GM21447 (cell line): Measurements from ENCODE around the gene CC2D2A.

Experiments used
- ATAC-seq: cut with Tn5 transposase; IDR thresholded peaks from one replicate; pipeline ENCODE4 v1.9.1; 2021; ENCODE audit not compliant: unreplicated experiment

The CC2D2A gene

DNA sequence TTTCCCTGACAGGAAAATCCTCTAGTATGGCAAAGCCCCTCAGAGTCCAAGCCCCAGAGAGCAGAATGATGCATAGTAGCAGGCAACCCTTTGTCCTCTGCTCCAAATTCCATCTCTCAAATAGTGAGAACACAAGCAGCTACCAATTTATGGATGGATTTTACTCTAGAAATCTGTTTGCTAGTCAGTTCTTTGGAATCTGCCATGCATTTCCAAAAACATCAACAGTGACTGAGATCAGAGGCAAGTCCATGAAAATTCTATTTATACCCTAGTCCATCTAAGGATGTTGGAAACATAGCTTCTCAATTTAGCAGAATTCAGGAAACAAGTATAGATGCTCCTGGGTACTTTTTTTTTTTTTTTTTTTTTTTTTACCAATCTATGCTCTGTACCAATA, 10.0 kb upstream of the CC2D2A start:
- ATAC-seq = no peak

DNA sequence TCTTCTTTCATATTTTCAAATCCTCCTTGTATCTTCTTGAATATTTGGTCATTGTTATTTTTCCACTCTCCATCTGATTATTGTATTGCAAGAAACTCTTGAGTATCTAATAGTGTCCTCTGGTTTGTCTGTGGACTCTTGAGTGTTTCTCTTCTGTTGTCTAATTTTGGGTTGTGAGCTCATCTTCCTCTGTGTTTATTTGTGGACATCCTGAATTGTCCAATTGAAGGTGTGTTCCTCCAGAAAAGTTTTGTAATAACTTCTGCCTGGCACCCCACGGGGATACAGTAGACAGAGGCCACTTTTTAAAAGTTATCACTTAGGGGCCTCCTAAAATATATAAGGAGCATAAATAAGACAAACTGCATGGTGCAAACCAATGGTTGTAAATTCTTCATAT, 3.1 kb upstream of the CC2D2A start:
- ATAC-seq = no peak

GRCh38 chr4:15470128-15470475, 420 bp downstream of the CC2D2A start:
- no peak for ATAC-seq

GRCh38 chr4:15476396-15476795, 6.7 kb downstream of the CC2D2A start:
- no peak for ATAC-seq

DNA sequence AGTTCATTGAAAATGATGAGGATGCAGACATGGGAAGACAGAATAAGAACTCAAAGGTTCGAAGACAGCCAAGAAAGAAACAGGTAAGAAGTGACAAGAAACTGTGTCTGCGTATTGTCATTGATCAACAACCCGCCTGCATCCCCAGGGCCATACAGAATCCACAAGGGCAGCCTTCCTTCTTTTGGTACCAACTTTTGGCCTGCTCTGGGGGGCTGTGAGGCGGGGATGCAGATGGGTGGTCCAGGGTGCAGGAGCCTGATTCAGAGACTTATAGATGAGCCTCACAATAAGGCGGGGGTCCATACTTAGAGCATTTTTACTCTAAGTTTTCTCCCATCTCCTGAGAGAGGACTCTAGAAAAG, 9.0 kb downstream of the CC2D2A start:
- ATAC-seq = no peak

- ATAC-seq = no peak
These were observed 9.6 kb downstream of the CC2D2A start for GRCh38 chr4:15479089-15479912.

GRCh38 chr4:15479913-15480185, 10.2 kb downstream of the CC2D2A start:
- ATAC-seq = no peak

DNA sequence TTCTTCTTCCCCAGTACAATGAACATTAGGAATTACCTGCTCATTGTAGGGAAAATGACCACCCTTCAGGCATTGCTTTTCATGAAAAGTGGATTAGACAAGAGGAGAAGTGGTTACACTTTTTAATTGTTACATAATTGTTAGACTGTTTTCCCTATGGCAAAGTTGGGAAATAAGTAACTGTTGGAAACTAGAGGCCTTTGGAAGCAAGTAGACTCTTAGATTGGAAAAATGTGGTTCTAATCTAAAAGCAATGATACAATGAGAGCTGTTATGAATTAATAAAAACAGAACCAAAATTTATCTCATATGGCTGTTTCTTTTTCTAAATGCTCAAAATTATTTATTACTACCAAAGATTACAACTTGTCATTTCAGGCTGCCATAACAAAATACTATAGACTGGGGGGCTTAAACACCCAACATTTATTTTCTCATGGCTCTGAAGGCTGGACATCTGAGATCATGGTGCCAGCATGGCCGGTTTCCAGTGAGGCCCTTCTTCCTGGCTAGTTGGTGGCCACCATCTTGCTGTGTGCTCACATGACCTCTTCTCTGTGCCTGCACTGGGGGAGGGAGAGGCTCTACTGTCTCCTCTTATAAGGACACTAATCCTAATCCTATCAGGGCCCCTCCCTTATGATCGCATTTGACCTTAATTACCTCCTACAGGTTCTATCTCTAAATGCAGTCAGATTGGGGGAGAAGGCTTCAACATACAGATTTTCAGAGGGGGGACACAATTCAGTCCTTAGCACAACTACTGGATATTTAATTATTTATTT, 12.5 kb downstream of the CC2D2A start:
- ATAC-seq = no peak

GRCh38 chr4:15482842-15483241, 13.2 kb downstream of the CC2D2A start:
- ATAC-seq = no peak

GRCh38 chr4:15488136-15488535, 18.5 kb downstream of the CC2D2A start:
- ATAC-seq = no peak

DNA sequence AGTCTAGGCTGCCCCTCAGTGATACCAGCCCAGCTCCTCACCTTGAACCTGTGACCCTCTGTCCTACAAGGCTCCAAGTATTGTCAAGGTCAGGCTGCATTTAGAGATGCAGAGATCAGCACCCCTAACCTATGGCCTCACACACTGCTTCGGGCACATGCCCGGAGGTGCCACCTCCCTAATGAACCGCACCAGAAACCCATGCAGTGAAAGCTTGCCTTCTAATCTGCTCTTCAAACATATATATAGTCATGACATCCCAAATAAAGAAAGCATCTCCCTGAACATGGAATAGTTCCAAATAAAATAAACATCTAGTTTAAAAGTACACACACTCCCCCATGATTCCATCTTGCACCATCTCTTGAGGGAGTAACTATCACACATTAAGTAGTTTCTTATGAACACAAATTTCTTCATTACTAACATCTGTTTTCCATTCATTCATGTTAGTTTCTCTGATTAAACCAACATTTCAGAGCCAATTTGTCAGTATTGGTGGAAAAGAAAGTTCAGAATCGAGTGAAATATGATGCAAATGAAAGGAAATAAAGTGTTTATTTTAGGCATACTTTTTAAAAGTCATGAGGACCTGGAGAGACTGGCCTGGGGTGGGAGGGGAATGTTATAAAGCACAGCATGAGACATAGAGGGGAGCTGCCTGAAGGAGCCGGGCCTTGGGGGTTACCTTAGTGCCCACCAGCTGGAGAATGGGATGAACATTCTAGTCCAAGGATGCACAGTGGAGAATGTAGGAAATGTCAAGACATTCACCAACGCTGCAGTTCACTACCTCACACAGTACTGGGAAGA, 19.2 kb downstream of the CC2D2A start:
- no peak for ATAC-seq

DNA sequence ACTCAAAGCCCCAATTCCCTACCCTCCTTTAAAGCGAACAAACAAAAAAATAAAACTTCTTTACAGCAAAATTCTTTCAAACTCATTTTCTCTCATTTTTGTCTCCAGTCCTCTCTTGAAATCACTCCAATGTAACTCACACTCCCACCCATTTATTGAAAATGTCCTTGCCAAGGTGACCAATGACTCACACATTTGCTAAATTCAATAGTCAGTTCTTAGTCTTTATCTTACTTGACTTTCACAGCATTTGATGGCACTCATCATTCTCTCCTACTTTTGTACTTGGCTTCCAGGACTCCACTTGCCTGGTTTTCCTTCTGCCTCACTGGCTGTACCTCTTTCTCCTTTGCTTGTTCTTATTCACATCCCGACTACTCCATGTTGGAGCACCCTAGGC, 19.9 kb downstream of the CC2D2A start:
- no peak for ATAC-seq

GRCh38 chr4:15493411-15493810, 23.7 kb downstream of the CC2D2A start:
- ATAC-seq = no peak

DNA sequence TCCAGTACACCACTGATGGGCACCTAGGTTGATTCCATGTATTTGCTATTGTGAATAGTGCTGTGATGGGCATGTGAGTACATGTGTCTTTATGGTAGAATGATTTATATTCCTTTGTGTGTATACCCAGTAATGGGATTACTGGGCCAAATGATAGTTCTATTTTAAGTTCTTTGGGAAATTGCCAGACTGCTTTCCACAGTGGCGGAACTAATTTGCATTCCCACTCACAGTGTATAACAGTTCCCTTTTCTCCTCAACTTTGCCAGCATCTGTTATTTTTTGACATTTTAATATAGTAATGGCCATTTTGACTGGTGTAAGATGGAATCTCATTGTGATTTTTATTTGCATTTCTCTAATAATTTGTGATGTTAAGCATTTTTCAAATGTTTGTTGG, 25.9 kb downstream of the CC2D2A start:
- ATAC-seq = no peak

DNA sequence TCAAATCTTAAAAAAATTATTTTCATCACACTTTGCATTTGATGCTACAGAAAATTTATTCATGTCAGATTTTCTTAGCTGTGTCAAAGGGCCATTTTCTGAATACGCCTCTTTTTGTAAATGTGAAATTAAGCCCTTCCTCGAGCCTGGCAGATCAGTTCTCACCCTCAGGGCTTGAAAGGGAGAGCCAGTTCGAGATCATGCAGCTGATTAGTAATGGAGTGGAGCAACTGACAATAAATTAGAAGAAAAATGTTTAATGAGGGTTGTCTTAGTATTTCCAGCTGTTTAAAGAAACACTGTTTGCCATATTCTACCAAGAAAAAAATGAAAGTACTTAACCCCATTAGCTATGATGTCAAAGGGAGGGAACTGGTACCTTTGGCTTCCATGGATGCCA, 28.7 kb downstream of the CC2D2A start:
- no peak for ATAC-seq

DNA sequence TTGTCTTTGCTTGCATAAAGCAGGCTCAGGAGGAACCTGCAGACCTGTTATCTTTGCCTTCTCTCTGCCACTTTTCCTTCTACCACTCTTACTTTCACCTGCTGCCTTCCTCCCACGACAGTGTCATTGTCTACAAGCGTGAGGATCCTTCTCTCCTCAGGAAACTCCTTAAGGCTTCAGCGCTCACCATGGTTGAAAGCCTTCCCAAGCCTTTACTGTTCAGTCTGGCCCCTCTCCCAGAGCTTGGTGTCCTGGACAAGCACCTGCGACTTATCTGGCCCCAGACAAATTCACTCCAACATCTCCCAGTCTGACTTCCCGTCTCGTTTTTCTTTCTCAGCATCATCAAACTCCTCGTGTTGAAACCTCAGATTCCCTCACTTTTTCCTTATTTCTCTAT, 31.0 kb downstream of the CC2D2A start:
- no peak for ATAC-seq

DNA sequence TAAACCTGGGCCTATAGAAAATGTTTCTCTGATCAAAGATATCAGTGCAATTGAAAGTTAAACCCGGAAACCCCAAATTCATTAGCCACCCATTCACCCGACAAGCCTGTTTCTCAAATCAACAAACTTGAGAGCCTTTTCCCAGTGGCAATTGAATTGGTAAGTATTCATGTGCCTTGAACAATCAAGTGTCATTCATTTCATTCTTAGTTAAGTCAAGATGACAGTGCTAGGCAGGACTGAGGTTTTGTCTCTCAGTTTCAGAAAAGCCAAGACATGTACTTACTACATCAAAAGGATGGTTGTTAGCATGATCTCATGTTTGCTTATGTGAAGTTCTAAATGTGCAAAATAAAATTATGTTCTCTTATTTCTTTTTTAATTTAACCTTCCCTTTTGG, 32.3 kb downstream of the CC2D2A start:
- ATAC-seq = no peak

DNA sequence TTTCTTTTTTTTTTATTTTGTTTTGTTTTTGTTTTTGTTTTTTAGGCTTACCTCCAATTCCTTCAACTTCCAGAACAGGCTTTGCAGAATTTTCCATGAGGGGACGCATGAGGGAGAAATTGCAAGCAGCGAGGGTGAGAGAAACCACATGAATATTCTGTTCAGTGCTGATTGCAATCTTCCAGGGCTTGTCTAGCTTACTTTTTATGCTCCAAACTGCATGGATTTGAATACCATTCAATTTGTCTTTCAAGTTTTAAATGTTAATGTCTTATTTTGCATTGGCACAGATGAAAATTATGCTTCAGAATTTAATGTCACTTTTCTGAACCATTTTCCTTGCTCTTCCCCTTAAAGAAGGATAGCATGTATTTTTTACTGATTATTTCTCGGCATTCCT, 32.7 kb downstream of the CC2D2A start:
- ATAC-seq = no peak

GRCh38 chr4:15504041-15504440, 34.4 kb downstream of the CC2D2A start:
- no peak for ATAC-seq

- ATAC-seq = no peak
These were observed 36.8 kb downstream of the CC2D2A start for GRCh38 chr4:15506464-15506863.

- no peak for ATAC-seq
These were observed 38.0 kb downstream of the CC2D2A start for GRCh38 chr4:15507679-15508078.

DNA sequence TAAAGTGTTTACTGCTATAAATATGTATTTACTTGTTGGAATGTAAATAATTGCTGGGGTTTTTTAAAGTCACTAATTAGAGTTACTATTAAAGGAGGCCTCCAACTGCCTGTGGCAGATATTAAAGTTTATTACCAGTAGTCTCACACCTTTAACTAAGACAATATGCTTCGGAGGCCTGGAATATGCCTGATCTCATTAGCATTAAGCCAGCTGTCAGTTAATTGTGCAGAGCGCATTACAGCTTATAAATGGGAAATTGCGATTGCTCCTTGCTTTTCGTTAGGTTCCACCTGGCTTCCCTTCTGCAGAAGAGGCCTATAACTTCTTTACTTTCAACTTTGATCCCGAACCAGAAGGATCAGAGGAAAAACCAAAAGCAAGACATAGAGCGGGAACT, 41.3 kb downstream of the CC2D2A start:
- ATAC-seq = no peak
